Measurements from ENCODE around the gene RHCG. TPM values are rescaled to one million over a fixed set of nuclear protein-coding genes. Genes with fewer than 3 reads are reported as not detected.

The RHCG gene
- total and polyA plus RNA-seq, 2 of the 4 experiments (the other 2 are of a cell fraction), result not detected

GRCh38 chr15:89462198-89462912 lies 34.0 kb downstream of the RHCG start:
- H2AFZ ChIP-seq (replicated peaks; ENCODE audit: low read length, poor library complexity), result peak overlapping the region; percentile 78
- no peaks in the 10 kb centered on the region for H4K20me1 ChIP-seq (ENCODE audit: insufficient read depth, low read length)
- no TSS peak for BruUV-seq (replicated peaks)
- H3K9me1 ChIP-seq (ENCODE audit: insufficient read depth, low read length), result no peaks in the 10 kb centered on the region
- no peak overlapping the region for H3K4me2 ChIP-seq (ENCODE audit: low read depth, low read length)
- H3K9ac ChIP-seq (ENCODE audit: low read depth, low read length), result no peak overlapping the region
- POLR2A ChIA-PET (ENCODE audit: unreplicated experiment), result no interaction called here
- peak; percentile 63 for ATAC-seq (ENCODE audit: low read depth)
- H4K8ac ChIP-seq (ENCODE audit: low read depth in 2 of 2, low read length in 2 of 2), result no peak overlapping the region
- H3K14ac ChIP-seq (replicated peaks; ENCODE audit: low read depth, low read length), result no peak overlapping the region
- H2BK20ac ChIP-seq (ENCODE audit: low read depth, low read length), result no peak overlapping the region
- intact Hi-C loops (cut with micrococcal nuclease) (no loop called here), dilution Hi-C loops (cut with HindIII; ENCODE audit: low sequenced_read_pairs, unreplicated experiment) (no loop called here), in situ Hi-C loops (cut with MboI; ENCODE audit: low sequenced_read_pairs) (no loop called here)
- H4K5ac ChIP-seq (ENCODE audit: low read depth, low read length), result no peak overlapping the region
- H3K4me3 ChIP-seq (ENCODE audit: insufficient read depth, low read depth, low read length), result no peak overlapping the region
- H3K4ac ChIP-seq (ENCODE audit: low read depth, low read length), result no peak overlapping the region
- no peak overlapping the region for H2BK120ac ChIP-seq (ENCODE audit: low read depth, low read length)
- no peaks in the 10 kb centered on the region for H3K36me3 ChIP-seq (ENCODE audit: control insufficient read depth, insufficient read depth, low read length)
- DNase-seq, result peak; percentile 23
- H3K79me1 ChIP-seq (ENCODE audit: low read depth in 1 of 2, low read length in 2 of 2), result no peaks in the 10 kb centered on the region
- no peak overlapping the region for H3K23ac ChIP-seq (ENCODE audit: low read depth, low read length)
- no peak overlapping the region for H2AK9ac ChIP-seq (replicated peaks; ENCODE audit: low read depth, low read length, poor library complexity)
- no peak overlapping the region for H2AK5ac ChIP-seq (ENCODE audit: low read depth, low read length)
- no peak overlapping the region for H3K27ac ChIP-seq (ENCODE audit: insufficient read depth, low read length)
- CTCF ChIA-PET, result no interaction called here
- H2BK5ac ChIP-seq (ENCODE audit: low read depth, low read length, poor library complexity, severe bottlenecking), result no peak overlapping the region
- 75% methylated on average over 2 of the region's 9 CpGs; no CpG with 5 or more reads in 1 of the 2 experiments for WGBS, 2 experiments (ENCODE audit: extremely low coverage in 2 of 2, insufficient read length in 1 of 2)
- no peak overlapping the region for H3K18ac ChIP-seq (ENCODE audit: low read depth, low read length)
- no peaks in the 10 kb centered on the region for H3K9me3 ChIP-seq (ENCODE audit: control insufficient read depth, insufficient read depth, low read length)
- no peak overlapping the region for H2BK15ac ChIP-seq (ENCODE audit: low read depth, low read length)
- TF ChIP-seq POLR2A (IDR thresholded peaks at IDR 0.05; ENCODE audit: low read depth, low read length) (no peak), MXI1 (IDR thresholded peaks at IDR 0.05; ENCODE audit: borderline replicate concordance, low read depth, low read length) (no peak), RAD21 (IDR thresholded peaks at IDR 0.05; ENCODE audit: low read length) (no peak), USF2 (IDR thresholded peaks at IDR 0.05; ENCODE audit: low read depth, low read length) (no peak), MAFK (IDR thresholded peaks at IDR 0.05; ENCODE audit: low read depth, low read length) (no peak), MAZ (IDR thresholded peaks at IDR 0.05; ENCODE audit: borderline replicate concordance, low read depth, low read length) (no peak), NFE2L2 (IDR thresholded peaks at IDR 0.05; ENCODE audit: low read depth, low read length) (no peak), FOS (IDR thresholded peaks at IDR 0.05; ENCODE audit: low read depth, low read length) (no peak), RFX5 (IDR thresholded peaks at IDR 0.05; ENCODE audit: low read depth, low read length) (no peak), SMC3 (IDR thresholded peaks at IDR 0.05; ENCODE audit: low read depth, low read length) (no peak), ELK1 (IDR thresholded peaks at IDR 0.05; ENCODE audit: borderline replicate concordance, low read depth, low read length) (no peak), CHD1 (IDR thresholded peaks at IDR 0.05; ENCODE audit: low read depth, low read length) (no peak), CTCF (conservative IDR thresholded peaks at IDR 0.05; ENCODE audit: low read depth, low read length) (no peak)
- H3K27me3 ChIP-seq (ENCODE audit: control insufficient read depth, insufficient read depth, low read length), result peaks cover 17% of the 10 kb centered on the region
- no peaks in the 10 kb centered on the region for H3K4me1 ChIP-seq (ENCODE audit: control insufficient read depth, insufficient read depth, low read length)
- H3K56ac ChIP-seq (ENCODE audit: extremely low read depth, insufficient read depth, low read length), result no peak overlapping the region
- no peak overlapping the region for H4K91ac ChIP-seq (ENCODE audit: insufficient read depth, low read depth, low read length)
